Tibial nerve (tissue), 4 donors: Measurements from ENCODE around the gene IQCM.

Experiments
- EP300 ChIP-seq, 2 donors: sonication (generic); formaldehyde crosslinking; IDR thresholded peaks; one replicate each; pipeline ENCODE4 v1.6.1; 2017; ENCODE audit warnings: antibody characterized with exemption in 2 of 2, mild to moderate bottlenecking in 1 of 2
- TF ChIP-seq, protein P1 (sequence below), 5 experiments: fragments of 200-600 bp in 3 of 5; fragments of 450-650 bp in 2 of 5; sonication (generic) in 3 of 5; IDR thresholded peaks; one replicate each; pipeline ENCODE4 v1.5.1; 2016 to 2019; ENCODE audit warnings: antibody characterized with exemption in 5 of 5, mild to moderate bottlenecking in 3 of 5, moderate library complexity in 2 of 5

DNA sequence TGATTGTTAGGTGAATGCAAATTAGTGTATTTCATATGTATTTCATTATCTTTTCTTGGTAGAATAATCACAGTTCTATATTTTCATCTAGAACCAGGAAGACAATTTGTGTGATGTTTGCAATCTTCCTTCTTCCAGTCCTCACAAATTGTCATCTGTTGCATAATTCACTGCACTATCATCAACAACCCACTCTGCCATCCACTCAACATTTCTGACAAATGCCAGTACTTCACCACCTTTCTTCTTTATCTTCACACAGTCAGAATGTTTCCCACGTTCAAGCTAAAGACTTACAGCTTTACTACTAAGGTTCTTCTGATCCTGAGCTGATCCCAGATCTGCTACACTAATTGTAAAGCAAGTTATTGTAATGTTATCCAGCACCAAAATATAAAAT, 107.8 kb downstream of the IQCM start:
- TF ChIP-seq, protein P1, sequence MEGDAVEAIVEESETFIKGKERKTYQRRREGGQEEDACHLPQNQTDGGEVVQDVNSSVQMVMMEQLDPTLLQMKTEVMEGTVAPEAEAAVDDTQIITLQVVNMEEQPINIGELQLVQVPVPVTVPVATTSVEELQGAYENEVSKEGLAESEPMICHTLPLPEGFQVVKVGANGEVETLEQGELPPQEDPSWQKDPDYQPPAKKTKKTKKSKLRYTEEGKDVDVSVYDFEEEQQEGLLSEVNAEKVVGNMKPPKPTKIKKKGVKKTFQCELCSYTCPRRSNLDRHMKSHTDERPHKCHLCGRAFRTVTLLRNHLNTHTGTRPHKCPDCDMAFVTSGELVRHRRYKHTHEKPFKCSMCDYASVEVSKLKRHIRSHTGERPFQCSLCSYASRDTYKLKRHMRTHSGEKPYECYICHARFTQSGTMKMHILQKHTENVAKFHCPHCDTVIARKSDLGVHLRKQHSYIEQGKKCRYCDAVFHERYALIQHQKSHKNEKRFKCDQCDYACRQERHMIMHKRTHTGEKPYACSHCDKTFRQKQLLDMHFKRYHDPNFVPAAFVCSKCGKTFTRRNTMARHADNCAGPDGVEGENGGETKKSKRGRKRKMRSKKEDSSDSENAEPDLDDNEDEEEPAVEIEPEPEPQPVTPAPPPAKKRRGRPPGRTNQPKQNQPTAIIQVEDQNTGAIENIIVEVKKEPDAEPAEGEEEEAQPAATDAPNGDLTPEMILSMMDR (IDR thresholded peaks at IDR 0.05) = no peak
- TF ChIP-seq EP300 (IDR thresholded peaks at IDR 0.05) = no peak
